Upper lobe of left lung (tissue), 6 donors: ENCODE measurements around the gene WNT5A. TPM values are rescaled to one million over a fixed set of nuclear protein-coding genes. Genes with fewer than 3 reads are reported as not detected.
"Not testable (repeated sequence)": the region's sequence is repeated elsewhere in the genome, so short reads cannot be mapped to it uniquely, and the experiment has no call there.

Source experiments
- ATAC-seq, 2 donors: fragments of 200-7000 bp; cut with Tn5 transposase; one replicate each; pipeline ENCODE4 v1.9.1; 2022; ENCODE audit warnings: mild to moderate bottlenecking in 2 of 2, moderate library complexity in 2 of 2; ENCODE audit not compliant: low FRiP score in 2 of 2
- DNase-seq, 2 donors: peaks; one replicate each; pipeline ENCODE4 v3.0.0-alpha.2; 2019 to 2020
- H3K27ac ChIP-seq, 4 donors: fragments of 200-600 bp; sonication (generic); one replicate each; pipeline ENCODE4 v1.5.1; 2016 to 2019
- H3K27me3 ChIP-seq, 4 donors: fragments of 200-600 bp; sonication (generic); one replicate each; pipeline ENCODE4 v1.5.1; 2017 to 2019
- H3K36me3 ChIP-seq, 4 donors: fragments of 200-600 bp; sonication (generic); one replicate each; pipeline ENCODE4 v1.5.1; 2016 to 2019
- H3K4me1 ChIP-seq, 4 donors: fragments of 200-600 bp; sonication (generic); one replicate each; pipeline ENCODE4 v1.5.1; 2018 to 2019
- H3K4me3 ChIP-seq, 4 donors: fragments of 200-600 bp; sonication (generic); one replicate each; pipeline ENCODE4 v1.5.1; 2017 to 2019; ENCODE audit warnings: mild to moderate bottlenecking in 2 of 4, moderate library complexity in 1 of 4
- H3K9me3 ChIP-seq, 4 donors: fragments of 200-600 bp; sonication (generic); one replicate each; pipeline ENCODE4 v1.5.1; 2018 to 2019
- CTCF ChIP-seq, 6 experiments: fragments of 450-650 bp in 4 of 6; fragments of 200-600 bp in 2 of 6; sonication (generic) in 2 of 6; IDR thresholded peaks; one replicate each; pipeline ENCODE4 v1.5.1; 2016 to 2019; ENCODE audit warnings: antibody characterized with exemption in 6 of 6
- EP300 ChIP-seq, 4 donors: sonication (generic); formaldehyde crosslinking; IDR thresholded peaks; one replicate each; pipeline ENCODE4 v1.5.1; 2017; ENCODE audit warnings: antibody characterized with exemption in 4 of 4, control low read depth in 2 of 4
- POLR2A ChIP-seq, 4 donors: fragments of 450-650 bp; IDR thresholded peaks; one replicate each; pipeline ENCODE4 v1.5.1; 2016 to 2017; ENCODE audit warnings: antibody characterized with exemption in 4 of 4, mild to moderate bottlenecking in 2 of 4
- POLR2AphosphoS5 ChIP-seq, 2 donors: sonication (generic); formaldehyde crosslinking; IDR thresholded peaks; one replicate each; pipeline ENCODE4 v1.5.1; 2017; ENCODE audit warnings: antibody characterized with exemption in 2 of 2
- WGBS, 2 donors: methylation state at CpG; one replicate each; pipeline ENCODE4 v1.1.5; 2017 to 2018; 5-methylcytosine and 5-hydroxymethylcytosine counted together
- total RNA-seq, 6 donors: library from RNA; depleted of rRNA in 4 of 6; stranded (reverse); fragments of >200 nt in 4 of 6; gene quantifications; one replicate each; pipeline versions ENCODE4 v1.1.0 to v1.2.1, GENCODE V29; 2016 to 2021
- donor health status: DM: no; HTN: no; CAD: no; lungs with moderate emphysema.
- donor health status: DM: no; HTN: yes; CAD: no; lungs with severe emphysema.

Gene WNT5A
- total RNA-seq, 6 donors from 2014 or later, result 22.1 to 36.2 (median 28.0) TPM

- no peak for TF ChIP-seq POLR2AphosphoS5 (IDR thresholded peaks at IDR 0.05)
- no peak for TF ChIP-seq EP300 (IDR thresholded peaks at IDR 0.05)
- no peak for TF ChIP-seq POLR2A (IDR thresholded peaks at IDR 0.05)
- TF ChIP-seq CTCF (IDR thresholded peaks at IDR 0.05), result no peak
- ATAC-seq (no peak), DNase-seq (no peak)
- Histone ChIP-seq H3K4me1 (no peaks in the 10 kb centered on the region), H3K4me3 (no peak overlapping the region), H3K27me3 (no peaks in the 10 kb centered on the region), H3K27ac (no peak overlapping the region), H3K36me3 (no peaks in the 10 kb centered on the region), H3K9me3 (no peaks in the 10 kb centered on the region)
- 87 to 88% methylated on average over 8 of the region's 8 CpGs for WGBS, 2 donors
These were observed 21.2 kb upstream of the WNT5A start for GRCh38 chr3:55508335-55508734.

GRCh38 chr3:55507808-55508207 is 20.7 kb upstream of the WNT5A start:
- DNase-seq (no peak), ATAC-seq (no peak)
- H3K27ac ChIP-seq, result no peak overlapping the region
- H3K27me3 ChIP-seq, result no peaks in the 10 kb centered on the region
- TF ChIP-seq CTCF (IDR thresholded peaks at IDR 0.05) (no peak), POLR2AphosphoS5 (IDR thresholded peaks at IDR 0.05) (no peak), POLR2A (IDR thresholded peaks at IDR 0.05) (no peak), EP300 (IDR thresholded peaks at IDR 0.05) (no peak)
- WGBS, 2 donors, result 81 to 93% methylated on average over 1 of the region's 1 CpG
- H3K4me1 ChIP-seq, result no peaks in the 10 kb centered on the region
- H3K9me3 ChIP-seq, result no peaks in the 10 kb centered on the region
- H3K4me3 ChIP-seq, result no peak overlapping the region
- no peaks in the 10 kb centered on the region for H3K36me3 ChIP-seq

GRCh38 chr3:55505776-55506175 is 18.7 kb upstream of the WNT5A start:
- WGBS, 2 donors, result 50 to 73% methylated on average over 4 of the region's 4 CpGs
- no peaks in the 10 kb centered on the region for H3K9me3 ChIP-seq

GRCh38 chr3:55505102-55505501 is 18.0 kb upstream of the WNT5A start:
- H3K27me3 ChIP-seq, ATAC-seq, H3K9me3 ChIP-seq, H3K4me1 ChIP-seq, H3K27ac ChIP-seq, H3K36me3 ChIP-seq, H3K4me3 ChIP-seq: not testable (repeated sequence)
- 52 to 62% methylated on average over 6 of the region's 6 CpGs for WGBS, 2 donors
- DNase-seq, result peak in 1 of 2 donors; percentile 25
- TF ChIP-seq CTCF (IDR thresholded peaks at IDR 0.05), result peak in 3 of 6 experiments; percentile 18 to 27 (median 27)

More at GRCh38 chr3:55505776-55506175, 18.7 kb upstream of the WNT5A start:
- Histone ChIP-seq H3K4me3 (no peak overlapping the region), H3K27me3 (no peaks in the 10 kb centered on the region), H3K36me3 (no peaks in the 10 kb centered on the region), H3K4me1 (no peaks in the 10 kb centered on the region), H3K27ac (no peak overlapping the region)
- TF ChIP-seq POLR2AphosphoS5 (IDR thresholded peaks at IDR 0.05) (no peak), POLR2A (IDR thresholded peaks at IDR 0.05) (no peak), EP300 (IDR thresholded peaks at IDR 0.05) (no peak), CTCF (IDR thresholded peaks at IDR 0.05) (no peak)
- ATAC-seq (no peak), DNase-seq (no peak)

GRCh38 chr3:55501905-55502304 is 14.8 kb upstream of the WNT5A start:
- H3K27ac ChIP-seq, result no peak overlapping the region
- no peaks in the 10 kb centered on the region for H3K36me3 ChIP-seq
- H3K9me3 ChIP-seq, result no peaks in the 10 kb centered on the region
- DNase-seq (no peak), ATAC-seq (no peak)
- no peak overlapping the region for H3K4me3 ChIP-seq
- WGBS, 2 donors, result 77 to 81% methylated on average over 3 of the region's 3 CpGs
- H3K4me1 ChIP-seq, result no peaks in the 10 kb centered on the region
- no peaks in the 10 kb centered on the region for H3K27me3 ChIP-seq
- no peak for TF ChIP-seq CTCF (IDR thresholded peaks at IDR 0.05)
- no peak for TF ChIP-seq POLR2AphosphoS5 (IDR thresholded peaks at IDR 0.05)
- no peak for TF ChIP-seq EP300 (IDR thresholded peaks at IDR 0.05)
- no peak for TF ChIP-seq POLR2A (IDR thresholded peaks at IDR 0.05)
